IMR-90 (cell line): ENCODE measurements around the gene NUPR1. TPM values are rescaled to one million over a fixed set of nuclear protein-coding genes. Genes with fewer than 3 reads are reported as not detected.

ENCODE experiments used
- ATAC-seq: fragments of 200-7000 bp; cut with Tn5 transposase; 2 replicates; pipeline ENCODE4 v1.9.1; 2020; ENCODE audit warnings: low read depth, mild to moderate bottlenecking, moderate library complexity
- BruUV-seq: library from RNA; stranded (reverse); fragments of 400-500 nt; replicated peaks from 2 replicates; lab custom pipeline; 2021; lab: Mats Ljungman, UMichigan
- CTCF ChIA-PET: fragments of 300-600 bp; formaldehyde crosslinking; extraction: SDS; loops from one replicate; lab custom pipeline; 2021; ENCODE audit warnings: antibody characterized with exemption; lab: Yijun Ruan, JAX
- POLR2A ChIA-PET: fragments of 300-600 bp; sonication (Branson Sonifier 250); formaldehyde crosslinking; loops from one replicate; lab custom pipeline; 2022; ENCODE audit warnings: antibody characterized with exemption; ENCODE audit not compliant: unreplicated experiment; lab: Charles Lee
- DNase-seq: peaks from one replicate; pipeline ENCODE4 v3.0.0; 2013
- H2AFZ ChIP-seq: replicated peaks from 2 replicates; pipeline ENCODE3; 2013; ENCODE audit warnings: low read length, mild to moderate bottlenecking; ENCODE audit not compliant: poor library complexity
- H2AK5ac ChIP-seq: 2 replicates; pipeline ENCODE4 v1.6.1; 2013; ENCODE audit warnings: low read depth, low read length, inconsistent platforms
- H2AK9ac ChIP-seq: replicated peaks from 2 replicates; pipeline ENCODE3; 2013; ENCODE audit warnings: mild to moderate bottlenecking, low read depth, low read length, moderate library complexity; ENCODE audit not compliant: poor library complexity
- H2BK120ac ChIP-seq: 2 replicates; pipeline ENCODE4 v1.6.1; 2013; ENCODE audit warnings: low read depth, low read length, inconsistent platforms
- H2BK15ac ChIP-seq: 3 replicates; pipeline ENCODE4 v1.6.1; 2013; ENCODE audit warnings: low read depth, low read length, inconsistent platforms
- H2BK20ac ChIP-seq: 2 replicates; pipeline ENCODE4 v1.6.1; 2013; ENCODE audit warnings: low read depth, mild to moderate bottlenecking, inconsistent platforms, low read length, moderate library complexity
- H2BK5ac ChIP-seq: 2 replicates; pipeline ENCODE4 v1.6.1; 2013; ENCODE audit warnings: mild to moderate bottlenecking, low read depth, low read length, inconsistent platforms; ENCODE audit not compliant: poor library complexity, severe bottlenecking
- H3K14ac ChIP-seq: replicated peaks from 2 replicates; pipeline ENCODE4 v1.6.1; 2013; ENCODE audit warnings: low read depth, low read length, inconsistent platforms
- H3K18ac ChIP-seq: 2 replicates; pipeline ENCODE4 v1.6.1; 2013; ENCODE audit warnings: low read depth, low read length, control low read depth
- H3K23ac ChIP-seq: 2 replicates; pipeline ENCODE4 v1.6.1; 2013; ENCODE audit warnings: low read depth, low read length, inconsistent platforms
- H3K27ac ChIP-seq: 2 replicates; pipeline ENCODE4 v1.5.1; 2013; ENCODE audit warnings: mild to moderate bottlenecking, control low read depth, low read length; ENCODE audit not compliant: insufficient read depth
- H3K27me3 ChIP-seq: 2 replicates; pipeline ENCODE4 v1.6.1; 2013; ENCODE audit warnings: low read length; ENCODE audit not compliant: control insufficient read depth, insufficient read depth
- H3K36me3 ChIP-seq: 2 replicates; pipeline ENCODE4 v1.6.1; 2013; ENCODE audit warnings: low read length, mixed read lengths; ENCODE audit not compliant: control insufficient read depth, insufficient read depth
- H3K4ac ChIP-seq: 2 replicates; pipeline ENCODE4 v1.6.1; 2013; ENCODE audit warnings: low read depth, low read length, inconsistent platforms
- H3K4me1 ChIP-seq: 2 replicates; pipeline ENCODE4 v1.6.1; 2013; ENCODE audit warnings: low read length, mixed read lengths; ENCODE audit not compliant: control insufficient read depth, insufficient read depth
- H3K4me2 ChIP-seq: 2 replicates; pipeline ENCODE4 v1.6.1; 2013; ENCODE audit warnings: low read depth, mild to moderate bottlenecking, control low read depth, low read length, moderate library complexity
- H3K4me3 ChIP-seq: 2 replicates; pipeline ENCODE4 v1.5.1; 2013; ENCODE audit warnings: low read depth, mild to moderate bottlenecking, control low read depth, low read length, moderate library complexity; ENCODE audit not compliant: insufficient read depth
- H3K56ac ChIP-seq: 2 replicates; pipeline ENCODE4 v1.6.1; 2013; ENCODE audit warnings: low read length, inconsistent platforms; ENCODE audit not compliant: insufficient read depth; ENCODE audit errors: extremely low read depth
- H3K79me1 ChIP-seq, 2 experiments: 2 replicates each; pipeline ENCODE4 v1.6.1; 2013; ENCODE audit warnings: low read length in 2 of 2, inconsistent platforms in 1 of 2, low read depth in 1 of 2
- H3K9ac ChIP-seq: 2 replicates; pipeline ENCODE4 v1.6.1; 2013; ENCODE audit warnings: low read depth, low read length, control low read depth
- H3K9me1 ChIP-seq: 2 replicates; pipeline ENCODE4 v1.6.1; 2013; ENCODE audit warnings: low read length, inconsistent platforms; ENCODE audit not compliant: insufficient read depth
- H3K9me3 ChIP-seq: 2 replicates; pipeline ENCODE4 v1.6.1; 2013; ENCODE audit warnings: low read length; ENCODE audit not compliant: control insufficient read depth, insufficient read depth
- H4K20me1 ChIP-seq: 2 replicates; pipeline ENCODE4 v1.6.1; 2013; ENCODE audit warnings: low read length, inconsistent platforms; ENCODE audit not compliant: insufficient read depth
- H4K5ac ChIP-seq: 2 replicates; pipeline ENCODE4 v1.6.1; 2013; ENCODE audit warnings: mild to moderate bottlenecking, low read depth, low read length, control low read depth
- H4K8ac ChIP-seq, 2 experiments: 2 replicates each; pipeline ENCODE4 v1.6.1; 2013; ENCODE audit warnings: low read depth in 2 of 2, low read length in 2 of 2, control low read depth in 1 of 2, inconsistent platforms in 1 of 2
- H4K91ac ChIP-seq: 2 replicates; pipeline ENCODE4 v1.6.1; 2013; ENCODE audit warnings: low read depth, low read length, inconsistent platforms; ENCODE audit not compliant: insufficient read depth
- BHLHE40 ChIP-seq: fragments of 150-350 bp; IDR thresholded peaks from 2 replicates; pipeline ENCODE4 v1.6.1; 2016; ENCODE audit warnings: mild to moderate bottlenecking, low read depth, low read length
- CEBPB ChIP-seq: IDR thresholded peaks from 2 replicates; pipeline ENCODE4 v1.6.1; 2012; ENCODE audit warnings: low read depth, low read length, improper control_type of control experiment
- CHD1 ChIP-seq: IDR thresholded peaks from 2 replicates; pipeline ENCODE4 v1.6.1; 2012; ENCODE audit warnings: low read depth, low read length, improper control_type of control experiment
- FOS ChIP-seq: fragments of 150-350 bp; IDR thresholded peaks from 2 replicates; pipeline ENCODE4 v1.6.1; 2016; ENCODE audit warnings: low read depth, low read length
- MAFK ChIP-seq: IDR thresholded peaks from 2 replicates; pipeline ENCODE4 v1.6.1; 2012; ENCODE audit warnings: low read depth, low read length, improper control_type of control experiment
- MAZ ChIP-seq: IDR thresholded peaks from 2 replicates; pipeline ENCODE4 v1.6.1; 2012; ENCODE audit warnings: low read depth, mild to moderate bottlenecking, low read length, improper control_type of control experiment, moderate library complexity, borderline replicate concordance
- MXI1 ChIP-seq: IDR thresholded peaks from 2 replicates; pipeline ENCODE4 v1.6.1; 2012; ENCODE audit warnings: low read depth, mild to moderate bottlenecking, low read length, moderate library complexity, borderline replicate concordance
- NFE2L2 ChIP-seq: fragments of 150-350 bp; IDR thresholded peaks from 2 replicates; pipeline ENCODE4 v1.6.1; 2016; ENCODE audit warnings: low read depth, mild to moderate bottlenecking, low read length
- POLR2A ChIP-seq: IDR thresholded peaks from 2 replicates; pipeline ENCODE4 v1.6.1; 2012; ENCODE audit warnings: mild to moderate bottlenecking, low read depth, low read length
- RAD21 ChIP-seq: IDR thresholded peaks from 2 replicates; pipeline ENCODE4 v1.6.1; 2012; ENCODE audit warnings: low read length, improper control_type of control experiment
- RCOR1 ChIP-seq: IDR thresholded peaks from 2 replicates; pipeline ENCODE4 v1.6.1; 2012; ENCODE audit warnings: mild to moderate bottlenecking, low read length, improper control_type of control experiment; ENCODE audit not compliant: insufficient replicate concordance
- RFX5 ChIP-seq: IDR thresholded peaks from 2 replicates; pipeline ENCODE4 v1.8.0; 2012; ENCODE audit warnings: low read depth, mild to moderate bottlenecking, low read length, moderate library complexity
- SMC3 ChIP-seq: fragments of 150-350 bp; IDR thresholded peaks from 2 replicates; pipeline ENCODE4 v1.6.1; 2016; ENCODE audit warnings: low read depth, mild to moderate bottlenecking, antibody characterized with exemption, low read length, moderate library complexity
- WGBS, 2 experiments: methylation state at CpG; one replicate each; pipeline versions ENCODE4 v1.1.5 to v1.1.7; 2013; ENCODE audit warnings: missing lambda C conversion rate in 2 of 2; ENCODE audit not compliant: insufficient read length in 1 of 2; ENCODE audit errors: extremely low coverage in 2 of 2; 5-methylcytosine and 5-hydroxymethylcytosine counted together
- dilution Hi-C: fragments of 300-500 bp; cut with HindIII; formaldehyde crosslinking; loops from one replicate; pipeline ENCODE4 v1.14.3; 2018; ENCODE audit warnings: low sequenced_read_pairs; ENCODE audit not compliant: unreplicated experiment
- in situ Hi-C: fragments of 300-500 bp; cut with MboI; formaldehyde crosslinking; loops from 3 replicates; pipeline ENCODE4 v1.14.3; 2019; ENCODE audit warnings: low sequenced_read_pairs, inconsistent platforms, mixed read lengths
- intact Hi-C: fragments of 100-400 bp; cut with micrococcal nuclease; formaldehyde crosslinking; loops from 2 replicates; pipeline ENCODE4 v1.10.0; 2022
- polyA plus RNA-seq, 3 experiments: library from polyadenylated mRNA; depleted of rRNA; stranded (reverse); fragments of >200 nt; gene quantifications; 2 replicates each; pipeline ENCODE4 v1.2.3, GENCODE V29; 2012; ENCODE audit warnings: low replicate concordance in 1 of 3
- total RNA-seq: library from RNA; depleted of rRNA; stranded (reverse); fragments of >200 nt; gene quantifications from 2 replicates; pipeline ENCODE4 v1.2.3, GENCODE V29; 2012
- TF ChIP-seq, protein P1 (sequence below): conservative IDR thresholded peaks from 2 replicates; pipeline ENCODE4 v1.5.1; 2012; ENCODE audit warnings: mild to moderate bottlenecking, low read depth, low read length, improper control_type of control experiment
- TF ChIP-seq, protein P2 (sequence below): fragments of 150-350 bp; IDR thresholded peaks from 2 replicates; pipeline ENCODE4 v1.6.1; 2017; ENCODE audit warnings: mild to moderate bottlenecking, antibody characterized with exemption, low read length, low read depth
- TF ChIP-seq, protein P3 (sequence below): fragments of 150-350 bp; IDR thresholded peaks from 2 replicates; pipeline ENCODE4 v1.6.1; 2016; ENCODE audit warnings: low read depth, mild to moderate bottlenecking, low read length, moderate library complexity, borderline replicate concordance

NUPR1 gene
- total and polyA plus RNA-seq, 2 of the 4 experiments (the other 2 are of a cell fraction): 10.2 to 27.9 TPM

DNA sequence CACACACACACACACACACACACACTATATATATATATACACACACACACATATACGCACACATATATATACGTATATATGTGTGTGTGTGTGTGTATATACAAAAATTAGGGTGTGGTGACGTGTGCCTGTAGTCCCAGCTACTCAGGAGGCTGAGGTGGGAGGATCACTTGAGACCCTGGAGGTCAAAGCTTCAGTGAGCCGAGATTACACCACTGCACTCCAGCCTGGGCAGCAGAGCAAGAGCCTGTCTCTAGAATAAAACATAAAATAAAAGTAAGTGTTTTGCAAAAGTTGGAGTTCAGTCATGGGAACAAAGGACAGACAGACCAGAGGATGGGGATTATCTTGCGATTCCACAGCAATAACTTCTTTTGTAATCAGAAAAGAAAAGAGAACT is 10.8 kb downstream of the NUPR1 start:
- no peak overlapping the region for H3K18ac ChIP-seq
- H3K14ac ChIP-seq: no peak overlapping the region
- no peak overlapping the region for H2BK5ac ChIP-seq
- no peak overlapping the region for H2BK120ac ChIP-seq
- H4K8ac ChIP-seq: no peak overlapping the region
- H2AK5ac ChIP-seq: no peak overlapping the region
- BruUV-seq: no TSS peak
- ChIA-PET POLR2A (no interaction called here), CTCF (no interaction called here)
- H3K23ac ChIP-seq: no peak overlapping the region
- H4K20me1 ChIP-seq: no peaks in the 10 kb centered on the region
- no CpG with 5 or more reads among the region's 5 CpGs for WGBS, 2 experiments
- H3K27ac ChIP-seq: no peak overlapping the region
- dilution Hi-C loops: no loop called here
- H4K5ac ChIP-seq: no peak overlapping the region
- H3K4me2 ChIP-seq: no peak overlapping the region
- H2BK20ac ChIP-seq: no peak overlapping the region
- H3K79me1 ChIP-seq: no peaks in the 10 kb centered on the region
- no peak for DNase-seq
- H3K4me1 ChIP-seq: no peaks in the 10 kb centered on the region; the same call in 1 of the 2 replicates
- H3K9ac ChIP-seq: no peak overlapping the region
- no peak overlapping the region for H3K56ac ChIP-seq
- H2AK9ac ChIP-seq: no peak overlapping the region
- no peaks in the 10 kb centered on the region for H3K36me3 ChIP-seq
- H2AFZ ChIP-seq: no peak overlapping the region
- H4K91ac ChIP-seq: no peak overlapping the region
- H3K9me3 ChIP-seq: no peaks in the 10 kb centered on the region
- H3K9me1 ChIP-seq: no peaks in the 10 kb centered on the region
- no peak for ATAC-seq
- in situ Hi-C loops: no loop called here
- intact Hi-C loops: no loop called here
- no peak overlapping the region for H2BK15ac ChIP-seq
- H3K27me3 ChIP-seq: no peaks in the 10 kb centered on the region
- H3K4me3 ChIP-seq: no peak overlapping the region
- H3K4ac ChIP-seq: no peak overlapping the region
- TF ChIP-seq POLR2A (no peak), CEBPB (no peak), RAD21 (no peak), MAZ (no peak), RCOR1 (no peak), CHD1 (no peak), RFX5 (no peak), MAFK (no peak), NFE2L2 (no peak), MXI1 (no peak), FOS (no peak), SMC3 (no peak), BHLHE40 (no peak)
- TF ChIP-seq, protein P1, sequence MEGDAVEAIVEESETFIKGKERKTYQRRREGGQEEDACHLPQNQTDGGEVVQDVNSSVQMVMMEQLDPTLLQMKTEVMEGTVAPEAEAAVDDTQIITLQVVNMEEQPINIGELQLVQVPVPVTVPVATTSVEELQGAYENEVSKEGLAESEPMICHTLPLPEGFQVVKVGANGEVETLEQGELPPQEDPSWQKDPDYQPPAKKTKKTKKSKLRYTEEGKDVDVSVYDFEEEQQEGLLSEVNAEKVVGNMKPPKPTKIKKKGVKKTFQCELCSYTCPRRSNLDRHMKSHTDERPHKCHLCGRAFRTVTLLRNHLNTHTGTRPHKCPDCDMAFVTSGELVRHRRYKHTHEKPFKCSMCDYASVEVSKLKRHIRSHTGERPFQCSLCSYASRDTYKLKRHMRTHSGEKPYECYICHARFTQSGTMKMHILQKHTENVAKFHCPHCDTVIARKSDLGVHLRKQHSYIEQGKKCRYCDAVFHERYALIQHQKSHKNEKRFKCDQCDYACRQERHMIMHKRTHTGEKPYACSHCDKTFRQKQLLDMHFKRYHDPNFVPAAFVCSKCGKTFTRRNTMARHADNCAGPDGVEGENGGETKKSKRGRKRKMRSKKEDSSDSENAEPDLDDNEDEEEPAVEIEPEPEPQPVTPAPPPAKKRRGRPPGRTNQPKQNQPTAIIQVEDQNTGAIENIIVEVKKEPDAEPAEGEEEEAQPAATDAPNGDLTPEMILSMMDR: no peak
- TF ChIP-seq, protein P2, sequence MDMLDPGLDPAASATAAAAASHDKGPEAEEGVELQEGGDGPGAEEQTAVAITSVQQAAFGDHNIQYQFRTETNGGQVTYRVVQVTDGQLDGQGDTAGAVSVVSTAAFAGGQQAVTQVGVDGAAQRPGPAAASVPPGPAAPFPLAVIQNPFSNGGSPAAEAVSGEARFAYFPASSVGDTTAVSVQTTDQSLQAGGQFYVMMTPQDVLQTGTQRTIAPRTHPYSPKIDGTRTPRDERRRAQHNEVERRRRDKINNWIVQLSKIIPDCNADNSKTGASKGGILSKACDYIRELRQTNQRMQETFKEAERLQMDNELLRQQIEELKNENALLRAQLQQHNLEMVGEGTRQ: no peak
- TF ChIP-seq, protein P3, sequence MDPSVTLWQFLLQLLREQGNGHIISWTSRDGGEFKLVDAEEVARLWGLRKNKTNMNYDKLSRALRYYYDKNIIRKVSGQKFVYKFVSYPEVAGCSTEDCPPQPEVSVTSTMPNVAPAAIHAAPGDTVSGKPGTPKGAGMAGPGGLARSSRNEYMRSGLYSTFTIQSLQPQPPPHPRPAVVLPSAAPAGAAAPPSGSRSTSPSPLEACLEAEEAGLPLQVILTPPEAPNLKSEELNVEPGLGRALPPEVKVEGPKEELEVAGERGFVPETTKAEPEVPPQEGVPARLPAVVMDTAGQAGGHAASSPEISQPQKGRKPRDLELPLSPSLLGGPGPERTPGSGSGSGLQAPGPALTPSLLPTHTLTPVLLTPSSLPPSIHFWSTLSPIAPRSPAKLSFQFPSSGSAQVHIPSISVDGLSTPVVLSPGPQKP: no peak
